ENCODE results near the gene CHST12.

Gene CHST12

GRCh38 chr7:2472739-2473138 lies 69.3 kb downstream of the CHST12 start:
- Histone ChIP-seq H3K4me1 (ENCODE audit: control insufficient read depth, low read length) (peaks cover 7% of the 10 kb centered on the region; the same call in 1 of the 2 replicates), H3K4me2 (ENCODE audit: low read length) (no peak overlapping the region), H4K20me1 (ENCODE audit: control insufficient read depth, insufficient read depth, low read depth, low read length) (no peaks in the 10 kb centered on the region), H3K36me3 (ENCODE audit: control insufficient read depth, low read length) (no peaks in the 10 kb centered on the region), H3F3A (ENCODE audit: control insufficient read depth, insufficient read depth) (no peaks in the 10 kb centered on the region), H3K9me2 (replicated peaks; ENCODE audit: control insufficient read depth, low read length) (no peaks in the 10 kb centered on the region), H3K27ac (ENCODE audit: low read depth, low read length) (no peak overlapping the region), H3K27me3 (ENCODE audit: control insufficient read depth, low read length) (peaks cover 9% of the 10 kb centered on the region; the same call in 1 of the 2 replicates), H3K4me3 (ENCODE audit: low read length) (no peak overlapping the region), H3K79me2 (ENCODE audit: control insufficient read depth, low read length) (no peaks in the 10 kb centered on the region), H3K9me3 (ENCODE audit: control insufficient read depth, insufficient read depth, low read length) (no peaks in the 10 kb centered on the region)
- peak; percentile 26 for TF ChIP-seq CTCF (IDR thresholded peaks at IDR 0.05; ENCODE audit: low read depth, low read length, poor library complexity, severe bottlenecking)
- TF ChIP-seq EZH2phosphoT487 (IDR thresholded peaks at IDR 0.05; ENCODE audit: borderline replicate concordance, low read length) = no peak

GRCh38 chr7:2473496-2474180 lies 70.2 kb downstream of the CHST12 start:
- H3K4me1 ChIP-seq (ENCODE audit: control insufficient read depth, low read length) = peaks cover 7% of the 10 kb centered on the region; the same call in 1 of the 2 replicates
- no peak overlapping the region for H3K4me3 ChIP-seq (ENCODE audit: low read length)
- no peaks in the 10 kb centered on the region for H3K79me2 ChIP-seq (ENCODE audit: control insufficient read depth, low read length)
- no peak overlapping the region for H3K27ac ChIP-seq (ENCODE audit: low read depth, low read length)
- H3K27me3 ChIP-seq (ENCODE audit: control insufficient read depth, low read length) = peaks cover 9% of the 10 kb centered on the region; the same call in 1 of the 2 replicates
- no peaks in the 10 kb centered on the region for H3K36me3 ChIP-seq (ENCODE audit: control insufficient read depth, low read length)
- H3F3A ChIP-seq (ENCODE audit: control insufficient read depth, insufficient read depth) = no peaks in the 10 kb centered on the region
- no peaks in the 10 kb centered on the region for H4K20me1 ChIP-seq (ENCODE audit: control insufficient read depth, insufficient read depth, low read depth, low read length)
- no peaks in the 10 kb centered on the region for H3K9me3 ChIP-seq (ENCODE audit: control insufficient read depth, insufficient read depth, low read length)
- H3K9me2 ChIP-seq (replicated peaks; ENCODE audit: control insufficient read depth, low read length) = no peaks in the 10 kb centered on the region
- no peak overlapping the region for H3K4me2 ChIP-seq (ENCODE audit: low read length)
- TF ChIP-seq EZH2phosphoT487 (IDR thresholded peaks at IDR 0.05; ENCODE audit: borderline replicate concordance, low read length) (no peak), CTCF (IDR thresholded peaks at IDR 0.05; ENCODE audit: low read depth, low read length, poor library complexity, severe bottlenecking) (no peak)

- no peaks in the 10 kb centered on the region for H4K20me1 ChIP-seq (ENCODE audit: control insufficient read depth, insufficient read depth, low read depth, low read length)
- no peaks in the 10 kb centered on the region for H3K9me2 ChIP-seq (replicated peaks; ENCODE audit: control insufficient read depth, low read length)
- H3K27me3 ChIP-seq (ENCODE audit: control insufficient read depth, low read length) = peaks cover 9% of the 10 kb centered on the region; the same call in 1 of the 2 replicates
- H3K36me3 ChIP-seq (ENCODE audit: control insufficient read depth, low read length) = no peaks in the 10 kb centered on the region
- H3K27ac ChIP-seq (ENCODE audit: low read depth, low read length) = no peak overlapping the region
- peaks cover 7% of the 10 kb centered on the region; the same call in 1 of the 2 replicates for H3K4me1 ChIP-seq (ENCODE audit: control insufficient read depth, low read length)
- TF ChIP-seq EZH2phosphoT487 (IDR thresholded peaks at IDR 0.05; ENCODE audit: borderline replicate concordance, low read length) (no peak), CTCF (IDR thresholded peaks at IDR 0.05; ENCODE audit: low read depth, low read length, poor library complexity, severe bottlenecking) (no peak)
- H3K79me2 ChIP-seq (ENCODE audit: control insufficient read depth, low read length) = no peaks in the 10 kb centered on the region
- H3K4me2 ChIP-seq (ENCODE audit: low read length) = no peak overlapping the region
- no peaks in the 10 kb centered on the region for H3K9me3 ChIP-seq (ENCODE audit: control insufficient read depth, insufficient read depth, low read length)
- no peak overlapping the region for H3K4me3 ChIP-seq (ENCODE audit: low read length)
- H3F3A ChIP-seq (ENCODE audit: control insufficient read depth, insufficient read depth) = no peaks in the 10 kb centered on the region
Measured at GRCh38 chr7:2474224-2474623, 70.8 kb downstream of the CHST12 start.
